Smooth muscle cell (in vitro differentiated cells): ENCODE results near the gene SASH1. TPM values are rescaled to one million over a fixed set of nuclear protein-coding genes. Genes with fewer than 3 reads are reported as not detected.
A peak's percentile ranks its signal among the peaks of the same experiment; 100 is the strongest.

Experiments used
- DNase-seq: peaks from one replicate; lab custom pipeline; 2025; ENCODE audit not compliant: unreplicated experiment; lab: John Stamatoyannopoulos, UW
- H2AFZ ChIP-seq: fragments of 200-600 bp; sonication (generic); 2 replicates; pipeline ENCODE4 v1.6.0; 2016; ENCODE audit warnings: antibody characterized with exemption, low read depth, mild to moderate bottlenecking
- H3F3A ChIP-seq: fragments of 200-600 bp; sonication (generic); 2 replicates; pipeline ENCODE4 v1.6.0; 2017; ENCODE audit warnings: antibody characterized with exemption, low read depth
- H3K27ac ChIP-seq: fragments of 200-600 bp; sonication (generic); 2 replicates; pipeline ENCODE4 v1.5.1; 2016; ENCODE audit warnings: low read depth, mild to moderate bottlenecking
- H3K27me3 ChIP-seq: fragments of 200-600 bp; sonication (generic); 2 replicates; pipeline ENCODE4 v1.6.1; 2016; ENCODE audit warnings: low read depth, mild to moderate bottlenecking
- H3K36me3 ChIP-seq: fragments of 200-600 bp; sonication (generic); 2 replicates; pipeline ENCODE4 v1.5.1; 2016; ENCODE audit warnings: low read depth
- H3K4me1 ChIP-seq: fragments of 200-600 bp; sonication (generic); 2 replicates; pipeline ENCODE4 v1.5.1; 2016; ENCODE audit warnings: low read depth
- H3K4me2 ChIP-seq: fragments of 200-600 bp; sonication (generic); 2 replicates; pipeline ENCODE4 v1.6.0; 2016; ENCODE audit warnings: mild to moderate bottlenecking
- H3K4me3 ChIP-seq: fragments of 200-600 bp; sonication (generic); 2 replicates; pipeline ENCODE4 v1.5.1; 2016; ENCODE audit warnings: mild to moderate bottlenecking
- H3K79me2 ChIP-seq: fragments of 200-600 bp; sonication (generic); 2 replicates; pipeline ENCODE4 v1.6.0; 2016; ENCODE audit warnings: low read depth, mild to moderate bottlenecking
- H3K9ac ChIP-seq: fragments of 200-600 bp; sonication (generic); 2 replicates; pipeline ENCODE4 v1.6.0; 2016; ENCODE audit warnings: low read depth
- H3K9me3 ChIP-seq: fragments of 200-600 bp; sonication (generic); replicated peaks from 2 replicates; pipeline ENCODE4 v1.5.1; 2016; ENCODE audit warnings: low read depth
- H4K20me1 ChIP-seq: fragments of 200-600 bp; sonication (generic); 2 replicates; pipeline ENCODE4 v1.6.0; 2016; ENCODE audit warnings: low read depth
- CTCF ChIP-seq: fragments of 200-600 bp; sonication (generic); IDR thresholded peaks from 2 replicates; pipeline ENCODE4 v1.5.1; 2017; ENCODE audit warnings: borderline replicate concordance, mild to moderate bottlenecking, antibody characterized with exemption; ENCODE audit not compliant: insufficient read depth, poor library complexity, severe bottlenecking
- WGBS: methylation state at CpG from one replicate; pipeline ENCODE4 v1.1.7; 2016; ENCODE audit warnings: low lambda C conversion rate; 5-methylcytosine and 5-hydroxymethylcytosine counted together
- polyA plus RNA-seq: library from polyadenylated mRNA; unstranded; fragments of >200 nt; fragmentation: Nextera tagmentation; extraction: Ambion mirVana; gene quantifications from 2 replicates; pipeline ENCODE4 v1.2.1, GENCODE V29; 2016
- total RNA-seq: library from RNA; depleted of rRNA; stranded (reverse); fragments of >200 nt; gene quantifications from 2 replicates; pipeline ENCODE4 v1.2.3, GENCODE V29; 2014

SASH1 gene
- total and polyA plus RNA-seq, 2 experiments from 2014 or later: 12.7 to 16.2 TPM

GRCh38 chr6:148415511-148416260 is 73.0 kb downstream of the SASH1 start:
- no peak overlapping the region for H3K4me2 ChIP-seq
- H2AFZ ChIP-seq: no peak overlapping the region
- H3K4me3 ChIP-seq: no peak overlapping the region
- H3K36me3 ChIP-seq: no peaks in the 10 kb centered on the region
- H3K27ac ChIP-seq: peak overlapping the region; percentile 17
- peaks cover 15% of the 10 kb centered on the region for H4K20me1 ChIP-seq
- H3K9ac ChIP-seq: no peak overlapping the region
- TF ChIP-seq CTCF: no peak
- no peaks in the 10 kb centered on the region for H3K9me3 ChIP-seq
- no peaks in the 10 kb centered on the region for H3K27me3 ChIP-seq
- no peak for DNase-seq
- WGBS: 82% methylated on average over 4 of the region's 4 CpGs
- H3K4me1 ChIP-seq: no peaks in the 10 kb centered on the region
- H3F3A ChIP-seq: no peaks in the 10 kb centered on the region
- H3K79me2 ChIP-seq: peaks cover 9% of the 10 kb centered on the region

- Histone ChIP-seq H3K4me2 (no peak overlapping the region), H3K4me3 (no peak overlapping the region)
- 84% methylated on average over 7 of the region's 7 CpGs for WGBS
Measured at GRCh38 chr6:148416330-148416965, 73.8 kb downstream of the SASH1 start.

GRCh38 chr6:148417045-148417444 is 74.4 kb downstream of the SASH1 start:
- Histone ChIP-seq H3K4me1 (no peaks in the 10 kb centered on the region), H3K9me3 (no peaks in the 10 kb centered on the region), H3K4me3 (no peak overlapping the region), H3F3A (no peaks in the 10 kb centered on the region), H3K9ac (no peak overlapping the region), H3K27me3 (no peaks in the 10 kb centered on the region), H4K20me1 (peaks cover 15% of the 10 kb centered on the region), H3K36me3 (no peaks in the 10 kb centered on the region), H3K27ac (no peak overlapping the region), H2AFZ (no peak overlapping the region), H3K4me2 (no peak overlapping the region), H3K79me2 (peaks cover 9% of the 10 kb centered on the region)
- 99% methylated on average over 8 of the region's 8 CpGs for WGBS
- no peak for DNase-seq
- no peak for TF ChIP-seq CTCF

More at GRCh38 chr6:148416330-148416965, 73.8 kb downstream of the SASH1 start:
- peaks cover 9% of the 10 kb centered on the region for H3K79me2 ChIP-seq
- no peaks in the 10 kb centered on the region for H3K9me3 ChIP-seq
- H2AFZ ChIP-seq: no peak overlapping the region
- H3K27ac ChIP-seq: no peak overlapping the region
- no peaks in the 10 kb centered on the region for H3K27me3 ChIP-seq
- no peaks in the 10 kb centered on the region for H3F3A ChIP-seq
- peaks cover 15% of the 10 kb centered on the region for H4K20me1 ChIP-seq
- TF ChIP-seq CTCF: no peak
- H3K4me1 ChIP-seq: no peaks in the 10 kb centered on the region
- H3K36me3 ChIP-seq: no peaks in the 10 kb centered on the region
- DNase-seq: no peak
- H3K9ac ChIP-seq: no peak overlapping the region
